ENCODE data around the gene CKB.
"Not testable (repeated sequence)": the region's sequence is repeated elsewhere in the genome, so short reads cannot be mapped to it uniquely, and the experiment has no call there.

CKB gene

DNA sequence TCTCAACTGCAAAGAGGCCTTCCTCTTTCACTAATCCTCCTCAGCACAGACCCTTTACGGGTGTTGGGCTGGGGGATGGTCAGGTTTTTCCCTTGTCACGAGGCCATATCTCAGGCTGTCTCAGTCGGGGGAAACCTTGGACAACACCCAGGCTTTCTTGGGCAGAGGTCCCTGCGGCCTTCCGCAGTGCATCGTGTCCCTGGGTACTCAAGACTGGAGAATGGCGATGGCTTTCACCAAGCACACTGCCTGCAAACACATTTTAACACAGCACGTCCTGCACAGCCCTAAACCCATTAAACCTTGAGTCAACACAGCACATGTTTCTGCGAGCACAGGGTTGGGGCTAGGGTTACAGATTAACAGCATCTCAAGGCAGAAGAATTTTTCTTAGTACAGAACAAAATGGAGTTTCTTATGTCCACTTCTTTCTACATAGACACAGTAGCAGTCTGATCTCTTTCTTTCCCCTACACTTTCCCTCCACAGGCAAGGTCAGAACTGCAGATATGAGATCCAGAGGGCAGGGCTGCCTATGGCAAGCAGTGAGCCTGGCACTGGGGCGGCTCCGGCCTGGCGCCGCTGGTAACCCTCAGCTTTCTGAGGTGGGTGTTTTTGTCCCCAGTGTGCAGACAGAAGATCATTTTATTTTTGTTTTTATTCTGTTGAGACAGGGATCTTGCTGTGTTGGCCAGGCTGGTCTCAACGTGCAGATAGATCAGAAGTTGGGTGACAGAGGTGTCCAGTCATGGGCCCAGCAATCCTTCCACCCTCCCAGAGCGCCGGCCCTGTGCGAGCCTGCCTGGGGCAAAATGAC, 3.0 kb upstream of the CKB start:
- not testable (repeated sequence) for DNase-seq

DNA sequence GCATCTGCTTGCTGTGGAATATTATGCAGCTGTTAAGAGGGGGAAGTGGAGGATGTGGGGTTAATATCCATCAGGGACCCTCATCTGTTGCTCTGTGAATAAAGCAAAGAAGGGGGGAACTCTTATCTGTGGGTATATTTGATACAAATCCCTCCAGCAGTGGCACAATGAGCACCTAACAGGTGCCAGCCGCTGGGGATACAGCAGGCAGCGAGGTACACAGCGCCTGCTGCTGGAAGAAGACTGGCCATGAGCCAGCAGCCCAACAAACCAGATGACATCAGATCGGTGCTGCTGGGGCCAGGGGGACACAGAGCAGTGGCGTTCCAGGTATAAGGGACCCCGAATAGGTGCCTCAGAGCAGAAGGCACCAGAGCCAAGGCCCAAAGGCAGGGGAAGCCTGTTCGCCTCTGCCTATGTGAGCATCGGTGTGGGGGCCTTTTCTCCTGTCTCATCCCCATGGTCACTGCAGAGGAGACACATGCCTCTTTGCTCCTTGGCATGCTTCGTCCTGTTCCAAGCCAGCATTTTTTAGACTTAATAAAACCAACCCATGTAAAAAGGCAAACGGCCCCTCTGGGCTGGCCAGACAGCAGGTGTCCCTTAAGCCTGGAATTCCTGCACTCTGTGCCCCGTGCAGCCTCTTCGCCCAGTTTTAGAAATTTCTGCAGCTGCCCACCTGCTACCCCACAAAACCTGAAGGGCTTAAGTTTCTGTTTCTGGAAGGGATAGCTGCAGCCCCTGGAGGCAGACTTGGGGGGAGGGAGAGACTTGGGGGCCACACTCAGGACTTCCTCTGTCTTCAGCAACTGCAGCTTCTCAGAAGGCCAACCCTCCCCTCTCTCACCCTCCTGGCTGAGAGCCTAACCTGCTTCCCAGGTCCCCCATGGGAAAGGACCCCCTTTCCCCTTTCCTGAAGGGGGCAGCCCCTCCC, 1.6 kb upstream of the CKB start:
- no peak for DNase-seq

- no peak for DNase-seq
Measured at GRCh38 chr14:103523575-103523954, 935 bp upstream of the CKB start.

- peak; percentile 26 for DNase-seq
Measured at GRCh38 chr14:103521951-103522563, 573 bp downstream of the CKB start.

DNA sequence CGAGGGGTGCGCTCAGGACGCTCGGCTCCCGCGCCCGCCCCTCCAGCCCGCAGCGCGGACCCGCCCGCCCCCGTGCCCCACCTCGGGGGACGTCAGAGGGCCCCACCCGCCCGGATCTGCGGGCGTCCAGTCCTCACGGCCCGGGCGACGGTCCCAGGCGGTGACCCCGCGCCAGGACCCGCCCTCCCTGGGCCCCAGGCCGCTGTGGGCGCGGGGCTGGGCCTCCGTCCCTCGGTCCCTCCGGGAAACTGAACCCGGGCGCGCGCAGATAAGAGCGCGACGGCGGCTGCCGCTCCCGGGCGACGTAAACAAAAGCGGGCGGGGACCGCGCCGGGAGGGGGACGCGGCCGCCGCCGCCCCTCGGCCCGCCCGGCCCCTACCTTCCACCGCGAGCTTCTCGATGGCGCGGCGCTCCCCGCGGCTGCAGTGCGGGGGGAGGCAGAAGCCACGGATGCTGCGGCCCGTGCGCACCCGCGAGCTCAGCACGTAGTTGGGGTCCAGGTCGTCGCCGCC, 1.1 kb downstream of the CKB start:
- peak; percentile 31 for DNase-seq

GRCh38 chr14:103520657-103521437, 1.8 kb downstream of the CKB start:
- DNase-seq = peak; percentile 83

DNA sequence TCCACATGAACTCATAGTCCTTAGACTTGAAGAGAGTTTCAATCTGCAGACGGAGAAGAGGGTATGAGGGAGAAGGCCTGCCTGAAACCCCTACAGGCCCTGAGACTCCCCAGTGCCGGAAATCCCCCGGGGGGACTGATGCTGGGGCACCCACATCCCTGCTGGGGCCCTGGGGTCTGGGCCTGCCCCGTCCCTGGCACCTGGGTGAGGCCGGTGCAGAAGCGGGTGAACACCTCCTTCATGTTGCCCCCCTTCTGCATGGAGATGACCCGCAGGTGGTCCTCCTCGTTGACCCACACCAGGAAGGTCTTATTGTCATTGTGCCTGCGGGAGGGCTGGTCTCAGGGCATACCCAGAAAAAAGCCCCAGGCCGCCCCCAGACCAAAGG, 2.4 kb downstream of the CKB start:
- no peak for DNase-seq

DNA sequence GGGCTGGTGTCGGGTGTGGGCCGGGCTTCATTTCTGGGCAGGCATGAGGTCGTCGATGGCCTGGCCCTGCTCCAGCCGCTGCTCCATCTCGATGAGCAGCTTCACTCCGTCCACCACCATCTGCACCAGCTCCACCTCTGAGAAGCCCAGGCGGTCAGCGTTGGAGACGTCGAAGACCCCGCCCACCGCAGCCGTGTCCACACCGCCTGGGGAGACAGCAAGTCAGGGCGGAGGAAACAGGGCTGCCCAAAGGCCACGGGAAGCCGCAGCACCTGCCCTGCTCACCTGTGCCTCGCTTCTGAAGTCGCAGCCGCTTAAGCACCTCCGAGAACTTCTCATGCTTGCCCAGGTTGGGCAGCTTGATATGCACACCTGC, 2.8 kb downstream of the CKB start:
- no peak for DNase-seq

GRCh38 chr14:103519043-103519836, 3.4 kb downstream of the CKB start:
- DNase-seq = no peak

DNA sequence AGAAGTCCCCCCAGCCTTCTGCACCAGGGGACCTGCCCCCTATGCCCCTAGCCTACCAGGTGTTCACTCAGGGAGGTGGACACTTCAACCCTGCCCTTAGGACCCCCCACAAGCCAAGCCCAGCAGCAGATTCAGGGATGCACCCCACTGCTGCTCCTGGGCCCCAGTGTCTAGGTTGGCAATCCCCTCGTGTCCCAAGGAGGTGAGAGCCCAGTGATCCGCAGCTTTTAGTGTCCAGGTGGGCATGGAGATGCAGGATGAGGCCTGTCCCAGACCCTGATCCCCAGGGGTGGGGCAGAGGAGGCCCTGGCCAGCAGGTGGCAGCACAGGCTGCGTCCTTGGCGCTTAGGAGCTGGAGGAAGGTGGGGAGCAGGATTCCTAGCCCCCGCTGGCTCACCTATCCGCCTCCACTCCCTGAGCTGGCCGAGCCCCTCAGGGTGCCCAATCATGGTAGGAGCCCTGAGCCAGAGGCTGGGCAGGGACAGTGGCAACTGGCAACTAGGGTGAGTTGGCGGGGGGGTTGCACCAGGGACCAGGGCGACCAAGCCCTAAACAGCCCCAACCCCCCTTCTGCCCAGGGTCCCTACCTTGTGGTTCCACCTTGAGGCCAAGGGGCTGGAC, 4.1 kb downstream of the CKB start:
- DNase-seq = peak; percentile 54

- no peak for DNase-seq
Measured at GRCh38 chr14:103517721-103518421, 4.8 kb downstream of the CKB start.

DNA sequence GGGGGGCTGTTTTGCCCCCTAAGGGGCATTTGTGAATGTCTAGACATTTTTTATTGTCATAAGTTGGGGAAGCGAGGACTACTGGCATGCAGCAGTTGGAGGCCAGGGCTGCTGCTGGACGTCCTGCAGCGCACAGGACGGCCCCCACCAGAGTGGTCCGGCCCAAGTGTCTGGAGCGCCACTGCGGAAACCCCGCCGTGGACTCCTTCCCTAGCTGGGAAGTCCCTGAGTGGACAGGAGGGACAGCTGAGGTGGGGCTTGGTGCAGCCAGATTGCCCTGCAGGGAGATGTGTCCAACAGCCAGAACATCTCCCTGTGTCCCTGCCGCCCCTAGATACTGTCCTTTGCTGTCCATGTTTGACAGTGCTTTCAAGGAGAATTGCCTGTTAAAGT, 5.5 kb downstream of the CKB start:
- no peak for DNase-seq

- DNase-seq = no peak
Measured at GRCh38 chr14:103516426-103517173, 6.0 kb downstream of the CKB start.

DNA sequence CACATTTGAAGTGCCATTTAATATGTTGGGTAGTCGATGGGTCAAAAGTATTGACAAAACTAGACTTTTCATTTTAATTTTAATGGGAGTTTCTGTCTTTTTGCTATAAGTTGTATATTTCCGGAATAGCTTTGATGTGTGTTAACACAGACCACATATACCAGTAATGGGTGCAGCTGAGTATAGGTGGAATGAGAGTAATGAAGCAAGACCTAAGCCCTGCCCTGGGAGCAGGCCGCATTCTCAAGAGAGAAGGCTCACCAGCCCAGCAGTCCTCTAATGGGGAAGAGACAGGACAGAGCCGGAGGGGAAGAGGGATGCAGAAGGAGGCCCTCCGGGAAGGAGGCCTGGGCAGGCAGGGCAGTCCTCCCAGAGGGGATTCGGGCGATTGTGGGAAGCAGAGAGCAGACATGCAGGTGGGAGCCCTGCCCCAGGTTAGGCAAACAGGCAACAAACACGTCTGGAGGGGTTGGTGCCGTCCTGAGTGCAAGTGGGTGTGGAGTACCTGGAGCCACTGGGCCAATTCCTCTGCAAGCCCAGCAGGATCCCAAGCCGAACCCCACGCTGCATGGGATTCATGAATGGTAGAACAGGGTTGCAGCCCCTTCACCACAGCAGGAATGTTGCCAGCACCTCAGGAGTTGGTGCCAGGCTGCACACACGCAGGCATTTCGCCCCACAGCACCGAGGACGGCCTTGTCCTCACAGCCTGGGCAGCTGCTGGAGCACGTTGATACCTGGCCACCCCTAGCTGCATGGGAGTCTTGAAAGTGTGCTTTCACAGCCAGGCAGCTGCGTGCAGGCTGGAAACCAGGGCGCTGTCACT, 7.8 kb downstream of the CKB start:
- no peak for DNase-seq

- DNase-seq = no peak
Measured at GRCh38 chr14:103512701-103513611, 9.7 kb downstream of the CKB start.

GRCh38 chr14:103512180-103512579, 10.4 kb downstream of the CKB start:
- DNase-seq = not testable (repeated sequence)

Data from RPMI8226 (cell line).